ENCODE results near the gene EFNA4. TPM values are rescaled to one million over a fixed set of nuclear protein-coding genes. Genes with fewer than 3 reads are reported as not detected.

The EFNA4 gene
- total RNA-seq, 6 experiments from 2014 or later, result 3.6 to 5.6 (median 4.8) TPM

GRCh38 chr1:155017041-155017945 lies 46.2 kb upstream of the EFNA4 start:
- DNase-seq, result peak; percentile 74
- H3K4me1 Mint-ChIP-seq (ENCODE audit: low read depth), result peaks cover 30% of the 10 kb centered on the region

GRCh38 chr1:155017946-155018316 lies 45.6 kb upstream of the EFNA4 start:
- H3K4me3 Mint-ChIP-seq, result peak overlapping the region; percentile 42
- H3K36me3 Mint-ChIP-seq (ENCODE audit: low read depth), result no peaks in the 10 kb centered on the region
- DNase-seq, result no peak
- TF ChIP-seq CTCF (IDR thresholded peaks at IDR 0.05), result no peak
- H3K27me3 Mint-ChIP-seq (ENCODE audit: insufficient read depth), result no peaks in the 10 kb centered on the region; the same call in 1 of the 2 replicates
- peaks cover 32% of the 10 kb centered on the region for H3K4me1 Mint-ChIP-seq (ENCODE audit: low read depth)
- H3K9me3 Mint-ChIP-seq, result no peaks in the 10 kb centered on the region
- no peak overlapping the region for H3K27ac Mint-ChIP-seq

More at GRCh38 chr1:155017041-155017945, 46.2 kb upstream of the EFNA4 start:
- Mint-ChIP-seq H3K36me3 (ENCODE audit: low read depth) (no peaks in the 10 kb centered on the region), H3K4me3 (peak overlapping the region; percentile 49), H3K9me3 (no peaks in the 10 kb centered on the region), H3K27me3 (ENCODE audit: insufficient read depth) (no peaks in the 10 kb centered on the region; the same call in 1 of the 2 replicates), H3K27ac (peak overlapping the region; percentile 74)
- peak; percentile 99 for TF ChIP-seq CTCF (IDR thresholded peaks at IDR 0.05)

GRCh38 chr1:155018617-155019348 lies 44.8 kb upstream of the EFNA4 start:
- H3K9me3 Mint-ChIP-seq, result no peaks in the 10 kb centered on the region
- DNase-seq, result no peak
- H3K27ac Mint-ChIP-seq, result no peak overlapping the region
- no peaks in the 10 kb centered on the region; the same call in 1 of the 2 replicates for H3K27me3 Mint-ChIP-seq (ENCODE audit: insufficient read depth)
- H3K4me3 Mint-ChIP-seq, result peak overlapping the region; percentile 33; the same call in 1 of the 2 replicates
- TF ChIP-seq CTCF (IDR thresholded peaks at IDR 0.05), result no peak
- H3K36me3 Mint-ChIP-seq (ENCODE audit: low read depth), result no peaks in the 10 kb centered on the region
- peaks cover 32% of the 10 kb centered on the region for H3K4me1 Mint-ChIP-seq (ENCODE audit: low read depth)

- no peaks in the 10 kb centered on the region; the same call in 1 of the 2 replicates for H3K27me3 Mint-ChIP-seq (ENCODE audit: insufficient read depth)
- TF ChIP-seq CTCF (IDR thresholded peaks at IDR 0.05), result no peak
- DNase-seq, result no peak
- H3K4me3 Mint-ChIP-seq, result no peak overlapping the region; the same call in 1 of the 2 replicates
- H3K36me3 Mint-ChIP-seq (ENCODE audit: low read depth), result no peaks in the 10 kb centered on the region
- 0 out of 2 replicates have a peak overlapping the region, but pooled peaks have one; percentile 27 for H3K27ac Mint-ChIP-seq
- H3K4me1 Mint-ChIP-seq (ENCODE audit: low read depth), result peaks cover 32% of the 10 kb centered on the region
- no peaks in the 10 kb centered on the region for H3K9me3 Mint-ChIP-seq
These were observed 43.9 kb upstream of the EFNA4 start for GRCh38 chr1:155019377-155020245.
